GM12878 (cell line): ENCODE data around the gene LNX2. TPM values are rescaled to one million over a fixed set of nuclear protein-coding genes. Genes with fewer than 3 reads are reported as not detected.

Experiments
- ATAC-seq: fragments of 200-7000 bp; cut with Tn5 transposase; 3 replicates; pipeline ENCODE4 v1.9.1; 2020; ENCODE audit warnings: mild to moderate bottlenecking, moderate library complexity
- BruUV-seq: library from RNA; stranded (reverse); fragments of 400-500 nt; replicated peaks from 2 replicates; lab custom pipeline; 2021; lab: Mats Ljungman, UMichigan
- CTCF ChIA-PET: fragments of 300-600 bp; sonication (Branson Sonifier 250); formaldehyde crosslinking; extraction: SDS; loops from one replicate; lab custom pipeline; 2021; ENCODE audit warnings: inconsistent platforms; lab: Yijun Ruan, JAX
- POLR2A ChIA-PET: fragments of 350-600 bp; formaldehyde crosslinking; extraction: SDS; loops from one replicate; lab custom pipeline; 2021; ENCODE audit warnings: inconsistent platforms; lab: Charles Lee
- RAD21 ChIA-PET: fragments of 300-600 bp; sonication (Branson Sonifier 250); formaldehyde crosslinking; loops from one replicate; lab custom pipeline; 2023; ENCODE audit warnings: antibody characterized with exemption; ENCODE audit not compliant: unreplicated experiment; lab: Charles Lee
- SMC1A ChIA-PET: fragments of 300-600 bp; sonication (Branson Sonifier 250); formaldehyde crosslinking; loops from one replicate; lab custom pipeline; 2023; ENCODE audit not compliant: unreplicated experiment, uncharacterized antibody; lab: Charles Lee
- DNase-seq: peaks from one replicate; pipeline ENCODE4 v3.0.0-alpha.2; 2011; ENCODE audit warnings: low read depth, low spot score
- FAIRE-seq: peaks from 3 replicates; lab custom pipeline; 2011; peaks lifted over from hg19 to GRCh38; lab: Jason Lieb, UNC
- H2AFZ ChIP-seq: 2 replicates; pipeline ENCODE4 v1.6.0; 2011; ENCODE audit warnings: low read depth, low read length, control low read depth; ENCODE audit not compliant: control insufficient read depth
- H3K27ac ChIP-seq: 2 replicates; pipeline ENCODE4 v1.5.1; 2011; ENCODE audit warnings: control low read depth; ENCODE audit not compliant: control insufficient read depth, insufficient read depth
- H3K27me3 ChIP-seq, 2 experiments: replicated peaks in 1 of 2; 2 replicates each; pipeline versions ENCODE4 v1.6.0 to v1.6.1; 2011; ENCODE audit warnings: low read length in 1 of 2; ENCODE audit not compliant: control insufficient read depth in 2 of 2, insufficient read depth in 2 of 2
- H3K36me3 ChIP-seq, 2 experiments: 2 replicates each; pipeline ENCODE4 v1.5.1; 2011; ENCODE audit warnings: low read length in 1 of 2; ENCODE audit not compliant: control insufficient read depth in 2 of 2, insufficient read depth in 2 of 2
- H3K4me1 ChIP-seq: 2 replicates; pipeline ENCODE4 v1.6.1; 2011; ENCODE audit warnings: mild to moderate bottlenecking, low read length, moderate library complexity, mixed read lengths; ENCODE audit not compliant: control insufficient read depth, insufficient read depth
- H3K4me2 ChIP-seq: 2 replicates; pipeline ENCODE4 v1.6.0; 2011; ENCODE audit warnings: control low read depth; ENCODE audit not compliant: control insufficient read depth, insufficient read depth
- H3K4me3 ChIP-seq: fragments of 200-600 bp; sonication (generic); 2 replicates; pipeline ENCODE4 v1.5.1; 2016
- H3K79me2 ChIP-seq: 2 replicates; pipeline ENCODE4 v1.6.0; 2011; ENCODE audit warnings: low read length; ENCODE audit not compliant: control insufficient read depth, insufficient read depth
- H3K9ac ChIP-seq: 2 replicates; pipeline ENCODE4 v1.8.0; 2011; ENCODE audit warnings: low read length, control low read depth, mixed read lengths; ENCODE audit not compliant: control insufficient read depth, insufficient read depth
- H3K9me3 ChIP-seq: replicated peaks from 3 replicates; pipeline ENCODE4 v1.5.1; 2011; ENCODE audit warnings: mild to moderate bottlenecking, low read length; ENCODE audit not compliant: control insufficient read depth, insufficient read depth
- H4K20me1 ChIP-seq: 2 replicates; pipeline ENCODE4 v1.6.0; 2011; ENCODE audit not compliant: control insufficient read depth, insufficient read depth
- BHLHE40 ChIP-seq, 2 experiments: fragments of 450-650 bp in 1 of 2; IDR thresholded peaks; 2 replicates each; pipeline ENCODE4 v1.6.1; 2011 to 2017; ENCODE audit warnings: low read depth in 2 of 2, borderline replicate concordance in 1 of 2, improper control_type of control experiment in 1 of 2, low read length in 1 of 2, mild to moderate bottlenecking in 1 of 2
- EED ChIP-seq: sonication (generic); IDR thresholded peaks from 2 replicates; pipeline ENCODE4 v1.6.1; 2016; ENCODE audit warnings: antibody characterized with exemption, low read depth
- GATAD2B ChIP-seq: fragments of 450-650 bp; conservative IDR thresholded peaks from 2 replicates; pipeline ENCODE4 v1.6.1; 2017; ENCODE audit warnings: low read depth, mild to moderate bottlenecking, moderate library complexity
- HDAC2 ChIP-seq: fragments of 200-600 bp; sonication (generic); IDR thresholded peaks from 2 replicates; pipeline ENCODE4 v1.6.1; 2017
- MXI1 ChIP-seq: fragments of 150-350 bp; IDR thresholded peaks from 2 replicates; pipeline ENCODE4 v1.6.1; 2011; ENCODE audit warnings: low read depth, mild to moderate bottlenecking, inconsistent platforms, low read length, improper control_type of control experiment
- NR2F1 ChIP-seq: fragments of 450-650 bp; conservative IDR thresholded peaks from 2 replicates; pipeline ENCODE4 v1.6.1; 2017; ENCODE audit warnings: mild to moderate bottlenecking
- SREBF1 ChIP-seq: IDR thresholded peaks from 2 replicates; pipeline ENCODE4 v1.6.1; 2012; ENCODE audit warnings: mild to moderate bottlenecking, low read length
- WGBS: methylation state at CpG from one replicate; pipeline ENCODE4 v1.1.6; 2016; ENCODE audit warnings: low lambda C conversion rate; ENCODE audit not compliant: insufficient replicate concordance, insufficient coverage; ENCODE audit errors: missing lambda C conversion rate; 5-methylcytosine and 5-hydroxymethylcytosine counted together
- in situ Hi-C: fragments of 300-500 bp; cut with MboI; formaldehyde crosslinking; loops from 9 replicates; pipeline ENCODE4 v1.14.3; 2018; ENCODE audit warnings: mixed read lengths
- intact Hi-C: fragments of 100-400 bp; cut with micrococcal nuclease; formaldehyde crosslinking; loops from one replicate; pipeline ENCODE4 v1.14.2; 2022; ENCODE audit not compliant: unreplicated experiment
- polyA plus RNA-seq, 11 experiments: library from polyadenylated mRNA; depleted of rRNA in 4 of 11; unstranded in 6 of 11; stranded (reverse) in 5 of 11; fragments of >200 nt; fragmentation: Nextera tagmentation in 4 of 11; fragmentation: Illumina TruSeq in 1 of 11; extraction: Ambion mirVana in 4 of 11; extraction: Trizol in 1 of 11; gene quantifications; 1 replicate in 1 of 11; 2 replicates in 10 of 11; pipeline versions ENCODE4 v1.2.1 to v1.2.3, GENCODE V29; 2011 to 2016; ENCODE audit warnings: inconsistent platforms in 2 of 11, missing spikeins in 2 of 11, low read depth in 1 of 11
- total RNA-seq, 4 experiments: library from RNA; depleted of rRNA in 3 of 4; stranded (reverse); fragments of >200 nt in 3 of 4; fragmentation: Illumina TruSeq in 1 of 4; extraction: Trizol in 1 of 4; gene quantifications; 2 replicates each; pipeline versions ENCODE4 v1.2.1 to v1.2.3, GENCODE V29; 2013 to 2021
- TF ChIP-seq, protein P1 (sequence below): fragments of 450-650 bp; IDR thresholded peaks from 2 replicates; pipeline ENCODE4 v1.6.1; 2018; ENCODE audit warnings: mild to moderate bottlenecking, low read depth, moderate library complexity; ENCODE audit not compliant: partially characterized antibody

LNX2 gene
- total and polyA plus RNA-seq, 10 of the 15 experiments (the other 5 are each of a cell fraction or from before 2014, with no cell fraction given) = 1.3 to 7.7 (median 4.4) TPM

DNA sequence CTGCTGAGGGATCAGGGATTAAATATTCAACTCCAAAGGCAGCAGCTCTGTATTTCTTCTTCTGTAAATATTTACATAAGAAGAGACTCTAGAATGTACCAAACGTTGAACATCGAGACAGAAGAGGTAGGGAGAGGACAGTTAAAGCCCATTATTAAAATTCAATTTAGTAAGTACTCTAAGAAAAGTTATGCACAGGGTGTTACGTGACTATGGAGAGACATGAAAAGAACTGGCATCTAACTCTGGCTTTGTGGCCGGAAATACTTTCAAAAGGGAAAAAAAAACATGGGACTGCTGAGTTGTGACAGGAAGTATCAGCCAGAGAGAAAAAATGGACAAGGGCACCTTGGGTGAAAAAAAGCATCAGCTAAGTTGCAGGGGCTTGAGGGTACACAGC is 36.7 kb downstream of the LNX2 start:
- TF ChIP-seq SREBF1 (no peak), BHLHE40 (IDR thresholded peaks at IDR 0.05; ENCODE audit: borderline replicate concordance in 1 of 2, low read depth in 2 of 2, low read length in 1 of 2) (no peak), NR2F1 (no peak), HDAC2 (no peak), EED (no peak), GATAD2B (no peak), MXI1 (no peak)
- TF ChIP-seq, protein P1, sequence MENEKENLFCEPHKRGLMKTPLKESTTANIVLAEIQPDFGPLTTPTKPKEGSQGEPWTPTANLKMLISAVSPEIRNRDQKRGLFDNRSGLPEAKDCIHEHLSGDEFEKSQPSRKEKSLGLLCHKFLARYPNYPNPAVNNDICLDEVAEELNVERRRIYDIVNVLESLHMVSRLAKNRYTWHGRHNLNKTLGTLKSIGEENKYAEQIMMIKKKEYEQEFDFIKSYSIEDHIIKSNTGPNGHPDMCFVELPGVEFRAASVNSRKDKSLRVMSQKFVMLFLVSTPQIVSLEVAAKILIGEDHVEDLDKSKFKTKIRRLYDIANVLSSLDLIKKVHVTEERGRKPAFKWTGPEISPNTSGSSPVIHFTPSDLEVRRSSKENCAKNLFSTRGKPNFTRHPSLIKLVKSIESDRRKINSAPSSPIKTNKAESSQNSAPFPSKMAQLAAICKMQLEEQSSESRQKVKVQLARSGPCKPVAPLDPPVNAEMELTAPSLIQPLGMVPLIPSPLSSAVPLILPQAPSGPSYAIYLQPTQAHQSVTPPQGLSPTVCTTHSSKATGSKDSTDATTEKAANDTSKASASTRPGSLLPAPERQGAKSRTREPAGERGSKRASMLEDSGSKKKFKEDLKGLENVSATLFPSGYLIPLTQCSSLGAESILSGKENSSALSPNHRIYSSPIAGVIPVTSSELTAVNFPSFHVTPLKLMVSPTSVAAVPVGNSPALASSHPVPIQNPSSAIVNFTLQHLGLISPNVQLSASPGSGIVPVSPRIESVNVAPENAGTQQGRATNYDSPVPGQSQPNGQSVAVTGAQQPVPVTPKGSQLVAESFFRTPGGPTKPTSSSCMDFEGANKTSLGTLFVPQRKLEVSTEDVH = no peak
- H4K20me1 ChIP-seq = no peaks in the 10 kb centered on the region
- H3K79me2 ChIP-seq = no peaks in the 10 kb centered on the region
- POLR2A ChIA-PET = no interaction called here
- no peaks in the 10 kb centered on the region for H3K4me1 ChIP-seq
- H3K4me2 ChIP-seq = no peak overlapping the region
- CTCF ChIA-PET = no interaction called here
- H3K9me3 ChIP-seq = no peaks in the 10 kb centered on the region; the same call in 2 of the 3 replicates
- H3K27ac ChIP-seq = no peak overlapping the region
- no peaks in the 10 kb centered on the region for H3K36me3 ChIP-seq
- SMC1A ChIA-PET = no interaction called here
- 63% methylated on average over 4 of the region's 4 CpGs for WGBS
- no peak overlapping the region for H3K4me3 ChIP-seq
- no peak overlapping the region for H2AFZ ChIP-seq
- H3K9ac ChIP-seq = no peak overlapping the region
- no TSS peak for BruUV-seq
- no peak for FAIRE-seq
- DNase-seq = no peak
- RAD21 ChIA-PET = no interaction called here
- no peak for ATAC-seq
- intact Hi-C loops = no loop called here
- no peaks in the 10 kb centered on the region for H3K27me3 ChIP-seq
- in situ Hi-C loops = no loop called here
